PC-3 (cell line): ENCODE results near the gene PCDH9. TPM values are rescaled to one million over a fixed set of nuclear protein-coding genes. Genes with fewer than 3 reads are reported as not detected.

Experiments used
- ATAC-seq: fragments of 200-7000 bp; cut with Tn5 transposase; 2 replicates; pipeline ENCODE4 v1.9.1; 2020; ENCODE audit warnings: mild to moderate bottlenecking, moderate library complexity
- BruUV-seq: library from RNA; stranded (reverse); fragments of 400-500 nt; replicated peaks from 2 replicates; lab custom pipeline; 2021; lab: Mats Ljungman, UMichigan
- CTCF ChIA-PET: fragments of 300-600 bp; sonication (Branson Sonifier 250); formaldehyde crosslinking; loops from one replicate; lab custom pipeline; 2022; ENCODE audit warnings: antibody characterized with exemption; lab: Charles Lee
- POLR2A ChIA-PET: fragments of 300-600 bp; sonication (Branson Sonifier 250); formaldehyde crosslinking; loops from one replicate; lab custom pipeline; 2022; ENCODE audit warnings: antibody characterized with exemption; ENCODE audit not compliant: unreplicated experiment; lab: Charles Lee
- DNase-seq: peaks from one replicate; pipeline ENCODE4 v3.0.0-alpha.2; 2015
- H2AFZ ChIP-seq: fragments of 300-600 bp; sonication (generic); 2 replicates; pipeline ENCODE4 v1.6.0; 2016; ENCODE audit warnings: antibody characterized with exemption, low read length
- H3F3A ChIP-seq: fragments of 300-600 bp; sonication (generic); one replicate; pipeline ENCODE4 v1.6.0; 2017; ENCODE audit warnings: antibody characterized with exemption, low read length, control low read depth, mild to moderate bottlenecking; ENCODE audit not compliant: unreplicated experiment
- H3K27ac ChIP-seq: fragments of 300-600 bp; sonication (generic); 2 replicates; pipeline ENCODE4 v1.5.1; 2016; ENCODE audit warnings: mild to moderate bottlenecking, low read length
- H3K27me3 ChIP-seq: fragments of 300-600 bp; sonication (generic); 2 replicates; pipeline ENCODE4 v1.6.1; 2016; ENCODE audit warnings: low read length, mixed read lengths
- H3K36me3 ChIP-seq: fragments of 300-600 bp; sonication (generic); 2 replicates; pipeline ENCODE4 v1.6.1; 2016; ENCODE audit warnings: low read depth, mixed run types, low read length, mixed read lengths
- H3K4me1 ChIP-seq: fragments of 300-600 bp; sonication (generic); 2 replicates; pipeline ENCODE4 v1.5.1; 2016; ENCODE audit warnings: low read length; ENCODE audit not compliant: insufficient read depth
- H3K4me2 ChIP-seq: fragments of 300-600 bp; sonication (generic); 2 replicates; pipeline ENCODE4 v1.6.0; 2016; ENCODE audit warnings: low read length
- H3K4me3 ChIP-seq: fragments of 300-600 bp; sonication (generic); 2 replicates; pipeline ENCODE4 v1.5.1; 2016; ENCODE audit warnings: mild to moderate bottlenecking, low read length, mixed read lengths
- H3K79me2 ChIP-seq: fragments of 300-600 bp; sonication (generic); 2 replicates; pipeline ENCODE4 v1.6.1; 2017; ENCODE audit warnings: low read length, mixed read lengths
- H3K9ac ChIP-seq: fragments of 300-600 bp; sonication (generic); 2 replicates; pipeline ENCODE4 v1.6.0; 2016; ENCODE audit warnings: mild to moderate bottlenecking, low read length
- H3K9me2 ChIP-seq: fragments of 300-600 bp; sonication (generic); replicated peaks from 2 replicates; pipeline ENCODE4 v1.6.1; 2016; ENCODE audit warnings: mixed run types, low read length, mixed read lengths
- H3K9me3 ChIP-seq: fragments of 300-600 bp; sonication (generic); 2 replicates; pipeline ENCODE4 v1.6.1; 2016; ENCODE audit warnings: low read length, mixed read lengths
- H4K20me1 ChIP-seq: fragments of 300-600 bp; sonication (generic); 2 replicates; pipeline ENCODE4 v1.6.1; 2016; ENCODE audit warnings: low read length, mixed read lengths
- CTCF ChIP-seq: fragments of 300-600 bp; sonication (generic); conservative IDR thresholded peaks from 2 replicates; pipeline ENCODE4 v1.5.1; 2017; ENCODE audit warnings: antibody characterized with exemption, low read depth, mild to moderate bottlenecking, low read length
- EZH2 ChIP-seq: fragments of 300-600 bp; sonication (generic); IDR thresholded peaks from one replicate; pipeline ENCODE4 v1.6.1; 2017; ENCODE audit warnings: antibody characterized with exemption, mild to moderate bottlenecking, low read length; ENCODE audit not compliant: unreplicated experiment
- EZH2phosphoT487 ChIP-seq: fragments of 300-600 bp; sonication (generic); IDR thresholded peaks from 2 replicates; pipeline ENCODE4 v1.6.1; 2018; ENCODE audit warnings: mild to moderate bottlenecking, antibody characterized with exemption, low read length, borderline replicate concordance
- intact Hi-C: fragments of 100-400 bp; cut with micrococcal nuclease; formaldehyde crosslinking; loops from 2 replicates; pipeline ENCODE4 v1.9.0; 2023
- total RNA-seq: library from RNA; depleted of rRNA; stranded (reverse); fragments of >200 nt; gene quantifications from 2 replicates; pipeline ENCODE4 v1.2.3, GENCODE V29; 2014

PCDH9 gene
- total RNA-seq, 1 experiment from 2014 or later, result 0.98 TPM

GRCh38 chr13:67107979-67108378 lies 122.2 kb downstream of the PCDH9 start:
- POLR2A ChIA-PET, result no interaction called here
- Histone ChIP-seq H3K4me3 (no peak overlapping the region), H2AFZ (no peak overlapping the region), H3K36me3 (no peaks in the 10 kb centered on the region), H3K9me3 (no peaks in the 10 kb centered on the region), H3K9ac (no peak overlapping the region), H3K9me2 (no peaks in the 10 kb centered on the region), H3F3A (no peaks in the 10 kb centered on the region), H3K4me2 (no peak overlapping the region), H3K79me2 (no peaks in the 10 kb centered on the region), H3K27me3 (no peaks in the 10 kb centered on the region), H3K27ac (no peak overlapping the region), H3K4me1 (no peaks in the 10 kb centered on the region), H4K20me1 (no peaks in the 10 kb centered on the region)
- intact Hi-C loops, result no loop called here
- TF ChIP-seq CTCF (no peak), EZH2phosphoT487 (no peak)
- CTCF ChIA-PET, result no interaction called here
- ATAC-seq (no peak), DNase-seq (no peak)
- BruUV-seq, result no TSS peak

- H3K36me3 ChIP-seq, result no peaks in the 10 kb centered on the region
- no peaks in the 10 kb centered on the region for H3K79me2 ChIP-seq
- H3K9me2 ChIP-seq, result no peaks in the 10 kb centered on the region
- DNase-seq, result no peak
- no peak overlapping the region for H3K27ac ChIP-seq
- H3F3A ChIP-seq, result no peaks in the 10 kb centered on the region
- H3K9me3 ChIP-seq, result no peaks in the 10 kb centered on the region
- ATAC-seq, result no peak
- no peaks in the 10 kb centered on the region for H3K4me1 ChIP-seq
- ChIA-PET POLR2A (no interaction called here), CTCF (no interaction called here)
- no peak overlapping the region for H3K4me2 ChIP-seq
- no peak overlapping the region for H2AFZ ChIP-seq
- TF ChIP-seq CTCF (no peak), EZH2 (no peak), EZH2phosphoT487 (no peak)
- no peaks in the 10 kb centered on the region for H3K27me3 ChIP-seq
- intact Hi-C loops, result no loop called here
- no peaks in the 10 kb centered on the region for H4K20me1 ChIP-seq
- no peak overlapping the region for H3K4me3 ChIP-seq
- BruUV-seq, result no TSS peak
- no peak overlapping the region for H3K9ac ChIP-seq
Measured at GRCh38 chr13:67106502-67107057, 123.6 kb downstream of the PCDH9 start.

- no peaks in the 10 kb centered on the region for H3K79me2 ChIP-seq
- CTCF ChIA-PET, result no interaction called here
- H4K20me1 ChIP-seq, result no peaks in the 10 kb centered on the region
- no peaks in the 10 kb centered on the region for H3K9me2 ChIP-seq
- no peaks in the 10 kb centered on the region for H3K27me3 ChIP-seq
- intact Hi-C loops, result no loop called here
- BruUV-seq, result no TSS peak
- no peaks in the 10 kb centered on the region for H3K36me3 ChIP-seq
- POLR2A ChIA-PET, result no interaction called here
- no peak overlapping the region for H3K4me3 ChIP-seq
- H2AFZ ChIP-seq, result no peak overlapping the region
- no peaks in the 10 kb centered on the region for H3K4me1 ChIP-seq
- no peaks in the 10 kb centered on the region for H3F3A ChIP-seq
- TF ChIP-seq EZH2phosphoT487 (no peak), EZH2 (no peak), CTCF (no peak)
- DNase-seq, result no peak
- ATAC-seq, result no peak
- H3K27ac ChIP-seq, result no peak overlapping the region
- no peak overlapping the region for H3K9ac ChIP-seq
- H3K4me2 ChIP-seq, result no peak overlapping the region
- no peaks in the 10 kb centered on the region for H3K9me3 ChIP-seq
Measured at GRCh38 chr13:67101730-67102467, 128.2 kb downstream of the PCDH9 start.
